DND-41 (cell line): Measurements from ENCODE around the gene MMP14.

ENCODE experiments used
- ATAC-seq: fragments of 200-7000 bp; cut with Tn5 transposase; 3 replicates; pipeline ENCODE4 v1.9.1; 2021; ENCODE audit warnings: low read depth; ENCODE audit not compliant: insufficient read depth
- DNase-seq: peaks from one replicate; pipeline ENCODE4 v3.0.0-alpha.2; 2020
- H2AFZ ChIP-seq: 2 replicates; pipeline ENCODE4 v1.6.0; 2012; ENCODE audit warnings: low read depth, low read length
- H3K27ac ChIP-seq: 2 replicates; pipeline ENCODE4 v1.5.1; 2012; ENCODE audit warnings: low read length, inconsistent platforms
- H3K27me3 ChIP-seq: fragments of 200-600 bp; sonication (generic); 2 replicates; pipeline ENCODE4 v1.6.0; 2012; ENCODE audit warnings: low read length, mild to moderate bottlenecking, inconsistent platforms; ENCODE audit not compliant: insufficient read depth, poor library complexity
- H3K36me3 ChIP-seq: 2 replicates; pipeline ENCODE4 v1.5.1; 2012; ENCODE audit warnings: low read length, inconsistent platforms; ENCODE audit not compliant: insufficient read depth
- H3K4me1 ChIP-seq: 2 replicates; pipeline ENCODE4 v1.5.1; 2012; ENCODE audit warnings: mild to moderate bottlenecking, low read length; ENCODE audit not compliant: insufficient read depth
- H3K4me2 ChIP-seq: 2 replicates; pipeline ENCODE4 v1.6.0; 2012; ENCODE audit warnings: mild to moderate bottlenecking, moderate library complexity, low read length, inconsistent platforms; ENCODE audit not compliant: insufficient read depth
- H3K4me3 ChIP-seq, 2 experiments: fragments of 200-600 bp in 1 of 2; shearing (Covaris generic) in 1 of 2; 2 replicates each; pipeline ENCODE4 v1.5.1; 2012 to 2016; ENCODE audit warnings: inconsistent platforms in 2 of 2, low read length in 2 of 2, mild to moderate bottlenecking in 2 of 2, low read depth in 1 of 2, moderate library complexity in 1 of 2
- H3K79me2 ChIP-seq: 2 replicates; pipeline ENCODE4 v1.6.0; 2012; ENCODE audit warnings: low read length, inconsistent platforms; ENCODE audit not compliant: insufficient read depth
- H3K9ac ChIP-seq: 2 replicates; pipeline ENCODE4 v1.6.0; 2012; ENCODE audit warnings: low read depth, mild to moderate bottlenecking, inconsistent platforms, low read length, moderate library complexity
- H3K9me3 ChIP-seq: 2 replicates; pipeline ENCODE4 v1.5.1; 2012; ENCODE audit warnings: low read length, moderate library complexity, mild to moderate bottlenecking, inconsistent platforms; ENCODE audit not compliant: insufficient read depth, severe bottlenecking
- H4K20me1 ChIP-seq: 2 replicates; pipeline ENCODE4 v1.6.0; 2012; ENCODE audit warnings: low read length; ENCODE audit not compliant: insufficient read depth
- CTCF ChIP-seq: IDR thresholded peaks from 2 replicates; pipeline ENCODE4 v1.5.1; 2012; ENCODE audit warnings: borderline replicate concordance, low read length, moderate library complexity, mild to moderate bottlenecking; ENCODE audit not compliant: poor library complexity, severe bottlenecking; ENCODE audit errors: extremely low read depth
- EZH2 ChIP-seq: IDR thresholded peaks from 3 replicates; pipeline ENCODE4 v1.6.1; 2012; ENCODE audit warnings: borderline replicate concordance, low read depth, mild to moderate bottlenecking, moderate library complexity, low read length, inconsistent platforms; ENCODE audit not compliant: severe bottlenecking

Gene MMP14

GRCh38 chr14:22845821-22846625, 9.6 kb downstream of the MMP14 start:
- no peak for ATAC-seq
- no peak overlapping the region for H3K4me2 ChIP-seq

GRCh38 chr14:22846811-22847307, 10.5 kb downstream of the MMP14 start:
- ATAC-seq (no peak), DNase-seq (no peak)
- H4K20me1 ChIP-seq: peaks cover 16% of the 10 kb centered on the region
- no peak overlapping the region for H3K4me3 ChIP-seq
- H3K79me2 ChIP-seq: no peaks in the 10 kb centered on the region
- no peaks in the 10 kb centered on the region for H3K36me3 ChIP-seq
- no peak overlapping the region for H3K9ac ChIP-seq
- TF ChIP-seq EZH2: no peak
- no peak for TF ChIP-seq CTCF
- H3K27me3 ChIP-seq: peaks cover 30% of the 10 kb centered on the region
- no peak overlapping the region for H3K4me2 ChIP-seq
- no peaks in the 10 kb centered on the region for H3K4me1 ChIP-seq
- H3K27ac ChIP-seq: no peak overlapping the region
- no peaks in the 10 kb centered on the region for H3K9me3 ChIP-seq
- no peak overlapping the region for H2AFZ ChIP-seq

More at GRCh38 chr14:22845821-22846625, 9.6 kb downstream of the MMP14 start:
- peaks cover 10% of the 10 kb centered on the region for H4K20me1 ChIP-seq
- H3K36me3 ChIP-seq: no peaks in the 10 kb centered on the region
- no peaks in the 10 kb centered on the region for H3K79me2 ChIP-seq
- no peak for TF ChIP-seq EZH2
- no peak for TF ChIP-seq CTCF
- H3K27me3 ChIP-seq: peaks cover 27% of the 10 kb centered on the region
- no peak for DNase-seq
- H3K4me1 ChIP-seq: no peaks in the 10 kb centered on the region
- H2AFZ ChIP-seq: no peak overlapping the region
- no peaks in the 10 kb centered on the region for H3K9me3 ChIP-seq
- H3K4me3 ChIP-seq: no peak overlapping the region
- H3K9ac ChIP-seq: no peak overlapping the region
- H3K27ac ChIP-seq: no peak overlapping the region

- H2AFZ ChIP-seq: no peak overlapping the region
- H3K79me2 ChIP-seq: no peaks in the 10 kb centered on the region
- no peaks in the 10 kb centered on the region for H3K9me3 ChIP-seq
- H4K20me1 ChIP-seq: peaks cover 16% of the 10 kb centered on the region
- no peak for TF ChIP-seq EZH2
- peak; percentile 17 for TF ChIP-seq CTCF
- peaks cover under 1% of the 10 kb centered on the region; the same call in 1 of the 2 replicates for H3K4me1 ChIP-seq
- no peaks in the 10 kb centered on the region for H3K36me3 ChIP-seq
- H3K4me3 ChIP-seq: no peak overlapping the region
- no peak overlapping the region for H3K9ac ChIP-seq
- no peak overlapping the region for H3K27ac ChIP-seq
- ATAC-seq (no peak), DNase-seq (no peak)
- H3K27me3 ChIP-seq: peaks cover 22% of the 10 kb centered on the region
- no peak overlapping the region for H3K4me2 ChIP-seq
Measured at GRCh38 chr14:22847661-22848341, 11.4 kb downstream of the MMP14 start.
